HepG2 (cell line): ENCODE measurements around the gene TRPC4AP. TPM values are rescaled to one million over a fixed set of nuclear protein-coding genes. Genes with fewer than 3 reads are reported as not detected.

Source experiments
- ATAC-seq: fragments of 200-7000 bp; cut with Tn5 transposase; 3 replicates; pipeline ENCODE4 v1.9.1; 2020; ENCODE audit warnings: mild to moderate bottlenecking, moderate library complexity
- BruUV-seq: library from RNA; stranded (reverse); fragments of 400-500 nt; replicated peaks from 2 replicates; lab custom pipeline; 2021; lab: Mats Ljungman, UMichigan
- CTCF ChIA-PET: fragments of 300-600 bp; formaldehyde crosslinking; extraction: SDS; loops from one replicate; lab custom pipeline; 2021; ENCODE audit warnings: low total read pairs, inconsistent platforms, low intra/inter-chr PET ratio; lab: Yijun Ruan, JAX
- POLR2A ChIA-PET: fragments of 350-600 bp; sonication (Branson Sonifier 250); formaldehyde crosslinking; loops from one replicate; lab custom pipeline; 2020; ENCODE audit warnings: antibody characterized with exemption, inconsistent platforms; lab: Yijun Ruan, JAX
- DNase-seq: peaks from one replicate; pipeline ENCODE4 v3.0.0-alpha.2; 2015; ENCODE audit warnings: low spot score
- FAIRE-seq: peaks from 3 replicates; lab custom pipeline; 2011; peaks lifted over from hg19 to GRCh38; lab: Jason Lieb, UNC
- H2AFZ ChIP-seq: one replicate; pipeline ENCODE4 v1.6.1; 2011; ENCODE audit warnings: low read length, inconsistent platforms
- H3K27ac ChIP-seq: fragments of 300-600 bp; 3 replicates; pipeline ENCODE4 v1.8.0; 2011; ENCODE audit warnings: mixed run types, mild to moderate bottlenecking, mixed read lengths, low read length, inconsistent platforms; ENCODE audit not compliant: insufficient read depth; ENCODE audit errors: extremely low read length
- H3K27me3 ChIP-seq, 2 experiments: fragments of 200-600 bp in 1 of 2; 2 replicates in 1 of 2; 3 replicates in 1 of 2; pipeline versions ENCODE4 v1.6.0 to v1.8.0; 2011; ENCODE audit warnings: low read length in 2 of 2, mild to moderate bottlenecking in 2 of 2, moderate library complexity in 2 of 2, inconsistent platforms in 1 of 2; ENCODE audit not compliant: insufficient read depth in 2 of 2, control insufficient read depth in 1 of 2
- H3K36me3 ChIP-seq, 2 experiments: fragments of 200-600 bp in 1 of 2; replicated peaks in 1 of 2; 2 replicates in 1 of 2; 3 replicates in 1 of 2; pipeline versions ENCODE4 v1.5.1 to v1.8.0; 2011; ENCODE audit warnings: low read length in 2 of 2, inconsistent platforms in 1 of 2; ENCODE audit not compliant: insufficient read depth in 2 of 2, control insufficient read depth in 1 of 2
- H3K4me1 ChIP-seq: 2 replicates; pipeline ENCODE4 v1.5.1; 2012; ENCODE audit warnings: low read length, inconsistent platforms; ENCODE audit not compliant: insufficient read depth
- H3K4me2 ChIP-seq: 2 replicates; pipeline ENCODE4 v1.6.0; 2011; ENCODE audit warnings: low read depth, low read length, inconsistent platforms
- H3K4me3 ChIP-seq, 3 experiments: fragments of 200-600 bp in 1 of 3; sonication (generic), shearing (Covaris generic) in 1 of 3; replicated peaks in 1 of 3; 2 replicates each; pipeline ENCODE4 v1.5.1; 2011 to 2016; ENCODE audit warnings: low read length in 3 of 3, inconsistent platforms in 2 of 3, low read depth in 2 of 3, mild to moderate bottlenecking in 2 of 3, control low read depth in 1 of 3, mixed read lengths in 1 of 3; ENCODE audit not compliant: insufficient read depth in 1 of 3
- H3K79me2 ChIP-seq: one replicate; pipeline ENCODE4 v1.6.1; 2011; ENCODE audit warnings: low read length, inconsistent platforms; ENCODE audit not compliant: insufficient read depth
- H3K9ac ChIP-seq: 2 replicates; pipeline ENCODE4 v1.6.0; 2011; ENCODE audit warnings: mild to moderate bottlenecking, low read depth, low read length, inconsistent platforms; ENCODE audit not compliant: insufficient read depth
- H3K9me3 ChIP-seq: 2 replicates; pipeline ENCODE4 v1.5.1; 2012; ENCODE audit warnings: mild to moderate bottlenecking, low read length
- H4K20me1 ChIP-seq: 2 replicates; pipeline ENCODE4 v1.6.0; 2011; ENCODE audit warnings: inconsistent platforms, mild to moderate bottlenecking, low read length, moderate library complexity; ENCODE audit not compliant: insufficient read depth
- CHD2 ChIP-seq: IDR thresholded peaks from 2 replicates; pipeline ENCODE4 v1.6.1; 2011; ENCODE audit warnings: low read depth, low read length, improper control_type of control experiment
- FOXA1 ChIP-seq, 2 experiments: fragments of 450-650 bp in 1 of 2; sonication (generic) in 1 of 2; formaldehyde crosslinking in 1 of 2; IDR thresholded peaks; 2 replicates each; pipeline versions ENCODE4 v1.4.0 to v1.6.1; 2016 to 2020; ENCODE audit warnings: missing genetic modification reagents in 1 of 2
- MAFK ChIP-seq, 2 experiments: IDR thresholded peaks in 1 of 2; conservative IDR thresholded peaks in 1 of 2; 2 replicates each; pipeline ENCODE4 v1.6.1; 2011; ENCODE audit warnings: improper control_type of control experiment in 2 of 2, low read length in 2 of 2
- MBD4 ChIP-seq: IDR thresholded peaks from 2 replicates; pipeline ENCODE4 v1.6.1; 2012; ENCODE audit warnings: low read length, inconsistent platforms, borderline replicate concordance
- NR2C2 ChIP-seq: sonication (generic); formaldehyde crosslinking; IDR thresholded peaks from 2 replicates; pipeline ENCODE4 v1.4.0; 2020; ENCODE audit warnings: missing genetic modification reagents, mild to moderate bottlenecking, moderate library complexity, borderline replicate concordance
- NR2F1 ChIP-seq, 2 experiments: fragments of 450-650 bp in 1 of 2; formaldehyde crosslinking in 1 of 2; IDR thresholded peaks; 2 replicates each; pipeline versions ENCODE4 v1.5.0 to v1.6.1; 2016 to 2020; ENCODE audit warnings: mild to moderate bottlenecking in 1 of 2, missing compliant biosample characterization in 1 of 2, missing genetic modification reagents in 1 of 2, moderate library complexity in 1 of 2
- RBFOX2 ChIP-seq: fragments of 200-400 bp; formaldehyde crosslinking; IDR thresholded peaks from 2 replicates; pipeline ENCODE4 v1.6.1; 2017; ENCODE audit warnings: low read depth, mild to moderate bottlenecking, low read length
- SIX1 ChIP-seq: sonication (generic); formaldehyde crosslinking; IDR thresholded peaks from 2 replicates; pipeline ENCODE4 v1.4.0; 2020; ENCODE audit warnings: missing genetic modification reagents, borderline replicate concordance
- SIX4 ChIP-seq: sonication (generic); formaldehyde crosslinking; IDR thresholded peaks from 2 replicates; pipeline ENCODE4 v1.4.0; 2020; ENCODE audit warnings: missing genetic modification reagents
- U2AF2 ChIP-seq: fragments of 200-400 bp; formaldehyde crosslinking; IDR thresholded peaks from 2 replicates; pipeline ENCODE4 v1.6.1; 2017; ENCODE audit warnings: low read depth, mild to moderate bottlenecking, low read length
- ZBED4 ChIP-seq: sonication (generic); formaldehyde crosslinking; IDR thresholded peaks from 2 replicates; pipeline ENCODE4 v1.4.0; 2020; ENCODE audit warnings: missing genetic modification reagents, borderline replicate concordance
- ZKSCAN1 ChIP-seq: fragments of 150-350 bp; IDR thresholded peaks from 2 replicates; pipeline ENCODE4 v1.6.1; 2014; ENCODE audit warnings: low read length
- WGBS: methylation state at CpG from one replicate; pipeline ENCODE4 v1.1.6; 2017; ENCODE audit warnings: low lambda C conversion rate; 5-methylcytosine and 5-hydroxymethylcytosine counted together
- in situ Hi-C: cut with HindIII; loops from 2 replicates; pipeline ENCODE4 v1.10.0; 2017; ENCODE audit warnings: low pct_unique_long_range_greater_than_20kb; ENCODE audit not compliant: extremely low pct_ligation_motif_present
- intact Hi-C: fragments of 100-400 bp; cut with micrococcal nuclease; formaldehyde crosslinking; loops from one replicate; pipeline ENCODE4 v1.10.0; 2022; ENCODE audit not compliant: unreplicated experiment
- polyA plus RNA-seq, 8 experiments: library from polyadenylated mRNA; depleted of rRNA in 3 of 8; stranded (reverse) in 7 of 8; unstranded in 1 of 8; fragments of >200 nt; fragmentation: Illumina TruSeq in 4 of 8; extraction: Trizol in 4 of 8; gene quantifications; 2 replicates each; pipeline versions ENCODE4 v1.2.1 to v1.2.3, GENCODE V29; 2011 to 2016; ENCODE audit warnings: low read depth in 4 of 8, missing spikeins in 1 of 8, mixed read lengths in 1 of 8; ENCODE audit not compliant: insufficient read depth in 1 of 8
- total RNA-seq, 5 experiments: library from RNA; depleted of rRNA; stranded (reverse); fragments of >200 nt; fragmentation: Illumina TruSeq; extraction: Trizol; gene quantifications; 2 replicates each; pipeline ENCODE4 v1.2.3, GENCODE V29; 2016; ENCODE audit warnings: low read depth in 1 of 5
- TF ChIP-seq, protein P1 (sequence below): sonication (generic); formaldehyde crosslinking; IDR thresholded peaks from 2 replicates; pipeline ENCODE4 v1.8.0; 2022; ENCODE audit warnings: missing genetic modification reagents, low read depth, mild to moderate bottlenecking, borderline replicate concordance

TRPC4AP gene
- total and polyA plus RNA-seq, 2 of the 13 experiments (the other 11 are each of a cell fraction or from before 2014, with no cell fraction given), result 136 to 137 TPM

DNA sequence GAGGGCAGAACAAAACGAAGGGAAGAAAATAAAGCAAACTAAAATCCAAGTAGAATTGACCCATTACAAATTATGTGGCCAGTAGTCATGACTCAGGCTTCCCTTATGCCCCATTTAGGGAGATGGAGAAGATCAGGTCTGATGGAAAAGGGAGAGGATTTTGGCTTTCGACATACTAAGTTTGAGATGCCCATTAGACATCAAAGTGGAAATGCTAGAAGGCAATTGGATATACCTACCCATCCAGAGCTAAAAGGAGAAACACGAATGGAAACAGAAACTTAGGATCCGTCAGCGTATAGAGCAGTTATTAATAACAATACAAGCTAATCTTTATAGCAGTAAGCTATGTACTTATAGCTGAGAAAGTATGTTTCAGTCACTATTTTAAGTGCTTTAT is 4.8 kb downstream of the TRPC4AP start:
- H4K20me1 ChIP-seq, result peaks cover 58% of the 10 kb centered on the region

GRCh38 chr20:35087355-35087754 is 5.3 kb downstream of the TRPC4AP start:
- H3K4me3 ChIP-seq, result no peak overlapping the region
- no peak overlapping the region for H3K27ac ChIP-seq
- H3K4me2 ChIP-seq, result no peak overlapping the region
- ChIA-PET CTCF (no interaction called here), POLR2A (interaction anchor here (0.5 kb wide), 1 partner anchor 367 kb away, joined by 3 read pairs; no protein-coding TSS in a partner anchor)
- DNase-seq (no peak), ATAC-seq (no peak), FAIRE-seq (no peak)
- no TSS peak for BruUV-seq
- WGBS, result 88% methylated on average over 5 of the region's 5 CpGs
- in situ Hi-C loops (no loop called here), intact Hi-C loops (no loop called here)
- H3K4me1 ChIP-seq, result peaks cover 46% of the 10 kb centered on the region
- H3K27me3 ChIP-seq, result peaks cover 0 to 4% of the 10 kb centered on the region in 2 experiments; a peak in 1 of 5 replicates
- no peak overlapping the region for H2AFZ ChIP-seq
- H3K9me3 ChIP-seq, result no peaks in the 10 kb centered on the region
- peaks cover 91% of the 10 kb centered on the region for H3K79me2 ChIP-seq
- peaks cover 9 to 20% of the 10 kb centered on the region in 2 experiments for H3K36me3 ChIP-seq
- peaks cover 62% of the 10 kb centered on the region for H4K20me1 ChIP-seq
- no peak overlapping the region for H3K9ac ChIP-seq
- TF ChIP-seq SIX1 (CRISPR knock-in tag) (peak; percentile 65; the same call in 1 of the 2 replicates), CHD2 (no peak), SIX4 (CRISPR knock-in tag) (peak; percentile 80), FOXA1 (IDR thresholded peaks at IDR 0.05) (no peak), FOXA1 (CRISPR knock-in tag; IDR thresholded peaks at IDR 0.05) (peak; percentile 51), NR2F1 (CRISPR knock-in tag; IDR thresholded peaks at IDR 0.05) (peak in 1 of 2 experiments; percentile 31; a peak in 1 of 4 replicates), MBD4 (no peak), MAFK (conservative IDR thresholded peaks at IDR 0.05 in 1 of 2, IDR thresholded peaks at IDR 0.05 in 1 of 2; ENCODE audit: low read length in 2 of 2) (peak in 1 of 2 experiments; percentile 16; a peak in 1 of 4 replicates), NR2C2 (CRISPR knock-in tag) (0 out of 2 replicates have a peak, but pooled peaks have one; percentile 18), ZBED4 (no peak), ZKSCAN1 (no peak), U2AF2 (no peak)

More for the DNA sequence above, 4.8 kb downstream of the TRPC4AP start:
- 97% methylated on average over 5 of the region's 5 CpGs for whole genome bisulfite sequencing
- Histone ChIP-seq H3K27ac (no peak overlapping the region), H2AFZ (no peak overlapping the region), H3K4me3 (no peak overlapping the region), H3K27me3 (peaks cover 0 to 4% of the 10 kb centered on the region in 2 experiments; a peak in 1 of 5 replicates), H3K4me1 (peaks cover 46% of the 10 kb centered on the region), H3K79me2 (peaks cover 87% of the 10 kb centered on the region), H3K4me2 (no peak overlapping the region), H3K36me3 (peaks cover 9 to 20% of the 10 kb centered on the region in 2 experiments), H3K9ac (no peak overlapping the region), H3K9me3 (no peaks in the 10 kb centered on the region)
- FAIRE-seq (no peak), DNase-seq (no peak), ATAC-seq (no peak)
- intact Hi-C loops (no loop called here), in situ Hi-C loops (no loop called here)
- TF ChIP-seq, protein P1, sequence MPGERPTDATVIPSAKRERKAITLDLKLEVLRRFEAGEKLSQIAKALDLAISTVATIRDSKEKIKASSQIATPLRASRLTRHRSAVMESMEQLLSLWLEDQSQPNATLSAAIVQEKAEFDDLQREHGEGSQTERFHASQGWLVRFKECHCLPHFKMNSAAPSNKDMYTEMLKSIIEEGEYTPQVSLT, result no peak
- TF ChIP-seq RBFOX2, result 0 out of 2 replicates have a peak, but pooled peaks have one; percentile 32
- CTCF ChIA-PET, result no interaction called here
- no TSS peak for BruUV-seq
- POLR2A ChIA-PET, result no interaction called here
